SU-DHL-6 (cell line): Measurements from ENCODE around the gene DUOXA1.

Experiments
- H2AFZ ChIP-seq: fragments of 200-600 bp; sonication (generic); 2 replicates; pipeline ENCODE4 v1.6.1; 2014; ENCODE audit warnings: low read depth, mild to moderate bottlenecking, moderate library complexity, mixed read lengths, antibody characterized with exemption, low read length; ENCODE audit not compliant: severe bottlenecking
- H3F3A ChIP-seq: fragments of 200-600 bp; shearing (Covaris generic); 2 replicates; pipeline ENCODE4 v1.6.0; 2016; ENCODE audit warnings: antibody characterized with exemption, mild to moderate bottlenecking; ENCODE audit not compliant: insufficient read depth
- H3K27ac ChIP-seq: fragments of 200-600 bp; sonication (generic); 2 replicates; pipeline ENCODE4 v1.5.1; 2016; ENCODE audit warnings: low read depth, mild to moderate bottlenecking, low read length, moderate library complexity, mixed read lengths
- H3K27me3 ChIP-seq: fragments of 200-600 bp; sonication (generic), shearing (Covaris generic); 2 replicates; pipeline ENCODE4 v1.6.0; 2014; ENCODE audit warnings: mild to moderate bottlenecking, low read length
- H3K36me3 ChIP-seq: fragments of 200-600 bp; sonication (generic); 2 replicates; pipeline ENCODE4 v1.6.1; 2014; ENCODE audit warnings: mild to moderate bottlenecking, low read length, mixed read lengths
- H3K4me2 ChIP-seq: fragments of 300-600, 200-600 bp; shearing (Covaris generic), sonication (generic); 2 replicates; pipeline ENCODE4 v1.6.0; 2014; ENCODE audit warnings: low read length, low read depth, mild to moderate bottlenecking; ENCODE audit not compliant: poor library complexity, severe bottlenecking
- H3K4me3 ChIP-seq: fragments of 200-600 bp; sonication (generic); 2 replicates; pipeline ENCODE4 v1.5.1; 2014; ENCODE audit warnings: antibody characterized with exemption, low read length, mild to moderate bottlenecking, mixed read lengths; ENCODE audit not compliant: insufficient read depth, poor library complexity, severe bottlenecking
- H3K79me2 ChIP-seq: fragments of 200-600 bp; sonication (generic); 2 replicates; pipeline ENCODE4 v1.6.1; 2014; ENCODE audit warnings: mild to moderate bottlenecking, low read length, moderate library complexity; ENCODE audit not compliant: insufficient read depth
- H3K9ac ChIP-seq: fragments of 200-600 bp; sonication (generic); 2 replicates; pipeline ENCODE4 v1.7.0; 2014; ENCODE audit warnings: mild to moderate bottlenecking, low read length
- H3K9me2 ChIP-seq: fragments of 200-600 bp; sonication (generic); replicated peaks from 2 replicates; pipeline ENCODE4 v1.6.1; 2014; ENCODE audit warnings: low read length; ENCODE audit not compliant: insufficient read depth
- H3K9me3 ChIP-seq: fragments of 200-600 bp; sonication (generic); 2 replicates; pipeline ENCODE4 v1.6.1; 2014; ENCODE audit warnings: low read length, mixed read lengths; ENCODE audit not compliant: insufficient read depth
- H4K20me1 ChIP-seq: fragments of 200-600 bp; sonication (generic); 2 replicates; pipeline ENCODE4 v1.6.1; 2014; ENCODE audit warnings: low read depth, mild to moderate bottlenecking, antibody characterized with exemption, low read length, moderate library complexity, mixed read lengths
- EZH2phosphoT487 ChIP-seq: fragments of 200-600 bp; sonication (generic), shearing (Covaris generic); conservative IDR thresholded peaks from 2 replicates; pipeline ENCODE4 v1.6.1; 2018; ENCODE audit warnings: mild to moderate bottlenecking, antibody characterized with exemption, low read length, moderate library complexity, mixed read lengths
- TF ChIP-seq, protein P1 (sequence below): fragments of 200-600 bp; sonication (generic); IDR thresholded peaks from one replicate; pipeline ENCODE4 v1.5.1; 2017; ENCODE audit warnings: antibody characterized with exemption, mild to moderate bottlenecking, low read length, moderate library complexity; ENCODE audit not compliant: insufficient read depth, poor library complexity, severe bottlenecking

The DUOXA1 gene

GRCh38 chr15:45134682-45135604, 5.3 kb upstream of the DUOXA1 start:
- TF ChIP-seq, protein P1, sequence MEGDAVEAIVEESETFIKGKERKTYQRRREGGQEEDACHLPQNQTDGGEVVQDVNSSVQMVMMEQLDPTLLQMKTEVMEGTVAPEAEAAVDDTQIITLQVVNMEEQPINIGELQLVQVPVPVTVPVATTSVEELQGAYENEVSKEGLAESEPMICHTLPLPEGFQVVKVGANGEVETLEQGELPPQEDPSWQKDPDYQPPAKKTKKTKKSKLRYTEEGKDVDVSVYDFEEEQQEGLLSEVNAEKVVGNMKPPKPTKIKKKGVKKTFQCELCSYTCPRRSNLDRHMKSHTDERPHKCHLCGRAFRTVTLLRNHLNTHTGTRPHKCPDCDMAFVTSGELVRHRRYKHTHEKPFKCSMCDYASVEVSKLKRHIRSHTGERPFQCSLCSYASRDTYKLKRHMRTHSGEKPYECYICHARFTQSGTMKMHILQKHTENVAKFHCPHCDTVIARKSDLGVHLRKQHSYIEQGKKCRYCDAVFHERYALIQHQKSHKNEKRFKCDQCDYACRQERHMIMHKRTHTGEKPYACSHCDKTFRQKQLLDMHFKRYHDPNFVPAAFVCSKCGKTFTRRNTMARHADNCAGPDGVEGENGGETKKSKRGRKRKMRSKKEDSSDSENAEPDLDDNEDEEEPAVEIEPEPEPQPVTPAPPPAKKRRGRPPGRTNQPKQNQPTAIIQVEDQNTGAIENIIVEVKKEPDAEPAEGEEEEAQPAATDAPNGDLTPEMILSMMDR, result no peak
- TF ChIP-seq EZH2phosphoT487, result no peak
- Histone ChIP-seq H3K9ac (no peak overlapping the region), H3K36me3 (no peaks in the 10 kb centered on the region), H4K20me1 (no peaks in the 10 kb centered on the region), H3K27me3 (no peaks in the 10 kb centered on the region), H3K4me3 (no peak overlapping the region), H3K27ac (no peak overlapping the region), H3K9me3 (no peaks in the 10 kb centered on the region), H3F3A (no peaks in the 10 kb centered on the region), H3K4me2 (no peak overlapping the region), H2AFZ (no peak overlapping the region), H3K9me2 (no peaks in the 10 kb centered on the region), H3K79me2 (no peaks in the 10 kb centered on the region)

DNA sequence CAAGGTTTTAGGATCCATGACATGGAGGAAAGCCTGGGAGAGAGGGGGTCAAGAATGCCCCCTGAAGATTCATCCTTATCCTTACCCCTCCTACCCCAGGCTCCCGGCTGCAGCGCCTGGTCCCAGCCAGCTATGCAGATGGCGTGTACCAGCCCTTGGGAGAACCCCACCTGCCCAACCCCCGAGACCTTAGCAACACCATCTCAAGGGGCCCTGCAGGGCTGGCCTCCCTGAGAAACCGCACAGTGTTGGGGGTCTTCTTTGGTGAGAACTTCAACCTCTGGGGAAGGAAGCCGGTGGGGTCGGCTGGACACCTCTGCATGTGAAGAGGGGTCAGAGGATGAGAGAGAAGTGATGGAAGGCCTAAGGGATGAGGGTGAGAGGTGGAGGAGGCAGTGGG, 4.4 kb upstream of the DUOXA1 start:
- H3K27me3 ChIP-seq, result no peaks in the 10 kb centered on the region
- H3K9me2 ChIP-seq, result no peaks in the 10 kb centered on the region
- no peak overlapping the region for H3K4me2 ChIP-seq
- no peaks in the 10 kb centered on the region for H3F3A ChIP-seq
- TF ChIP-seq, protein P1, result no peak
- no peak for TF ChIP-seq EZH2phosphoT487
- H3K4me3 ChIP-seq, result no peak overlapping the region
- no peaks in the 10 kb centered on the region for H3K79me2 ChIP-seq
- no peak overlapping the region for H3K9ac ChIP-seq
- no peaks in the 10 kb centered on the region for H3K36me3 ChIP-seq
- no peak overlapping the region for H3K27ac ChIP-seq
- H4K20me1 ChIP-seq, result no peaks in the 10 kb centered on the region
- H2AFZ ChIP-seq, result no peak overlapping the region
- H3K9me3 ChIP-seq, result no peaks in the 10 kb centered on the region

- TF ChIP-seq EZH2phosphoT487, result no peak
- TF ChIP-seq, protein P1, result no peak
- no peak overlapping the region for H3K4me2 ChIP-seq
- no peaks in the 10 kb centered on the region for H3F3A ChIP-seq
- no peaks in the 10 kb centered on the region for H4K20me1 ChIP-seq
- no peaks in the 10 kb centered on the region for H3K27me3 ChIP-seq
- no peak overlapping the region for H3K27ac ChIP-seq
- no peaks in the 10 kb centered on the region for H3K9me3 ChIP-seq
- no peak overlapping the region for H3K9ac ChIP-seq
- no peak overlapping the region for H3K4me3 ChIP-seq
- H2AFZ ChIP-seq, result no peak overlapping the region
- no peaks in the 10 kb centered on the region for H3K36me3 ChIP-seq
- H3K9me2 ChIP-seq, result no peaks in the 10 kb centered on the region
- no peaks in the 10 kb centered on the region for H3K79me2 ChIP-seq
Observed at GRCh38 chr15:45133561-45133920, 3.9 kb upstream of the DUOXA1 start.
